HG03342 (cell line): Measurements from ENCODE around the gene ERGIC1.
"Not testable (repeated sequence)": the region's sequence is repeated elsewhere in the genome, so short reads cannot be mapped to it uniquely, and the experiment has no call there.

Source experiments
- ATAC-seq: cut with Tn5 transposase; IDR thresholded peaks from one replicate; pipeline ENCODE4 v1.9.1; 2021; ENCODE audit warnings: mild to moderate bottlenecking, moderate library complexity; ENCODE audit not compliant: unreplicated experiment

Gene ERGIC1

GRCh38 chr5:172845154-172845553 is 11.1 kb downstream of the ERGIC1 start:
- ATAC-seq = no peak

GRCh38 chr5:172845576-172845975 is 11.5 kb downstream of the ERGIC1 start:
- ATAC-seq = no peak

- no peak for ATAC-seq
These were observed 12.2 kb downstream of the ERGIC1 start for GRCh38 chr5:172846249-172846648.

- no peak for ATAC-seq
These were observed 12.6 kb downstream of the ERGIC1 start for GRCh38 chr5:172846677-172847076.

GRCh38 chr5:172847584-172847983 is 13.5 kb downstream of the ERGIC1 start:
- not testable (repeated sequence) for ATAC-seq

GRCh38 chr5:172848419-172848818 is 14.4 kb downstream of the ERGIC1 start:
- ATAC-seq = no peak

- peak; percentile 65 for ATAC-seq
These were observed 15.8 kb downstream of the ERGIC1 start for GRCh38 chr5:172849606-172850453.

GRCh38 chr5:172850454-172850797 is 16.4 kb downstream of the ERGIC1 start:
- no peak for ATAC-seq

- ATAC-seq = not testable (repeated sequence)
These were observed 17.2 kb downstream of the ERGIC1 start for GRCh38 chr5:172851254-172851653.

- no peak for ATAC-seq
These were observed 18.7 kb downstream of the ERGIC1 start for GRCh38 chr5:172852490-172853354.

GRCh38 chr5:172853355-172853975 is 19.4 kb downstream of the ERGIC1 start:
- ATAC-seq = no peak

- ATAC-seq = no peak
These were observed 20.4 kb downstream of the ERGIC1 start for GRCh38 chr5:172854451-172854871.

GRCh38 chr5:172854971-172855370 is 20.9 kb downstream of the ERGIC1 start:
- ATAC-seq = no peak

GRCh38 chr5:172855597-172856292 is 21.7 kb downstream of the ERGIC1 start:
- ATAC-seq = no peak

GRCh38 chr5:172856336-172856735 is 22.3 kb downstream of the ERGIC1 start:
- no peak for ATAC-seq

GRCh38 chr5:172857982-172858381 is 23.9 kb downstream of the ERGIC1 start:
- ATAC-seq = no peak

- ATAC-seq = no peak
These were observed 24.5 kb downstream of the ERGIC1 start for GRCh38 chr5:172858511-172858989.

- no peak for ATAC-seq
These were observed 25.1 kb downstream of the ERGIC1 start for GRCh38 chr5:172858990-172859811.

- ATAC-seq = no peak
These were observed 25.9 kb downstream of the ERGIC1 start for GRCh38 chr5:172859966-172860365.
